DMS 273 treated with DMSO at 0.1 percent for 48 hours (cell line): ENCODE results near the gene COP1.
A peak's percentile ranks its signal among the peaks of the same experiment; 100 is the strongest.
"Not testable (repeated sequence)": the region's sequence is repeated elsewhere in the genome, so short reads cannot be mapped to it uniquely, and the experiment has no call there.

Experiments
- DNase-seq: peaks from one replicate; lab custom pipeline; 2025; lab: John Stamatoyannopoulos, UW

COP1 gene

GRCh38 chr1:176206961-176207902 lies at the start of gene COP1:
Gene COP1, minus strand, starts transcription at chr1:176207286. Its CDS starts 308 bp downstream, at chr1:176206978.
- DNase-seq: peak; percentile 88

DNA sequence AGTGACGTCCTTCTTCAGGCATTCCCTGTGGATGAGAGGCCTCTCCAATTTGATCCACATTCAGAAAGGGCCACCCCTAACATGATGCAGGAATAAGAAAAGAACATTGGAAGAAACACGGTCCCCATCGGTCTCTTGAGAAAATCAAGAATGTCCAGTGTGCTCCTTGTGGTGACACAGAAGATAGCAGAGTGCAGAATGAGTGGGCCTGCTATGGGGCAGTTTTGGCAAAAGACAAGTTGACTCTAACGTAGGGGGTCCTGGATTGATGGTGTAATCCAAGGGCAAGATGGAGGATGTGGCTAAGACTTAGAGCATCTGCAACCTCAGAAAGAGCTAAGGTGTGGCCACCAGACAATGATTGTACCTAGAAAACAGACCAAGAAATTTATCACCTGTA lies 45.1 kb upstream of the COP1 start:
- no peak for DNase-seq

GRCh38 chr1:176244851-176245250 lies 37.8 kb upstream of the COP1 start:
- no peak for DNase-seq

DNA sequence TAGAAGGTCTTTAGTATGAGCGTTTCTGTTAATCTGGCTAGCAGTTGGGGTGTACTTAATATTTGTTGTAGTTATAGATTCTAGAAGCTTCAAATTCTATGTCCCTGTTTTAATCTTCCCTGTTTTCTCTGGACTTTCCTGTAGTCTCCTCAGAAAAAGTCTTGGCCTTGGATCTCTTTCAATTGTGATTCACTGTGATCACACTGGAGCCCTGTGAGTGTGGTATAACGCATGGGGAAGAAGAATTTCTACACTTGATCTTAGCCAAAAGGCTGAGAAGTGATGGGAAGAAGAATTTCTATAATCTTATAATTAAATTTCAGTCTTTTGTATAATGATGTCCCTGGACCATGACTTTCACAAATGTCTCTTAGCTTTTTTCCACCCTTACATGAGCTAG lies 36.7 kb upstream of the COP1 start:
- DNase-seq: no peak

- DNase-seq: no peak
Measured at GRCh38 chr1:176241385-176242015, 34.4 kb upstream of the COP1 start.

DNA sequence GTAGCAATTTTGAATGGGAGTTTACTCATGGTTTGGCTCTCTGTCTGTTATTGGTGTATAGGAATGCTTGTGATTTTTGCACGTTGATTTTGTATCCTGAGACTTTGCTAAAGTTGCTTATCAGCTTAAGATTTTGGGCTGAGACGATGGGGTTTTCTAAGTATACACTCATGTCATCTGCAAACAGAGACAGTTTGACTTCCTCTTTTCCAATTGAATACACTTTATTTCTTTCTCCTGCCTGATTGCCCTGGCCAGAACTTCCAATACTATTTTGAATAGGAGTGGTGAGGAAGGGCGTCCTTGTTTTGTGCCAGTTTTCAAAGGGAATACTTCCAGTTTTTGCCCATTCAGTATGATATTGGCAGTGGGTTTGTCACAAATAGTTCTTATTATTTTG lies 26.6 kb upstream of the COP1 start:
- not testable (repeated sequence) for DNase-seq

GRCh38 chr1:176227579-176227978 lies 20.5 kb upstream of the COP1 start:
- no peak for DNase-seq

- no peak for DNase-seq
Measured at GRCh38 chr1:176225911-176226310, 18.8 kb upstream of the COP1 start.

GRCh38 chr1:176225479-176225875 lies 18.4 kb upstream of the COP1 start:
- DNase-seq: no peak

DNA sequence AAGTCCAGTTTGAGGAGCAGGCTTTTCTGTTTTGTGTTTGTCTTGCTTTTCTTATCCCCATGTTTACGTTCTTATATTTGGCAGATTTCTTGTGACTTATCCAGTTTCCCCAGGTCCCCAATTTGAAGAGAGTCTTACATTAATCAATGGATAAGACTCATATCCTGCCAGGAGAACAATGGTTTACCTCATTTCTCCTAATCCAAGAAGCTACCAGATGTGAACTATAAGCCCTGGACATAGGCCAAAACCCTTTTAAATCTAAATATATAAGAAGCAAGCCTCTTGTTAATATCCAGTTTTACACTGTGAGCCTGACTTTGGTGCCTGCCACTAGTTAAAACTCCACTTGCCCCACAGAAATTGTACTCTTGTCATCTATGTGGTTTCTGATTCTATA lies 15.1 kb upstream of the COP1 start:
- no peak for DNase-seq

DNA sequence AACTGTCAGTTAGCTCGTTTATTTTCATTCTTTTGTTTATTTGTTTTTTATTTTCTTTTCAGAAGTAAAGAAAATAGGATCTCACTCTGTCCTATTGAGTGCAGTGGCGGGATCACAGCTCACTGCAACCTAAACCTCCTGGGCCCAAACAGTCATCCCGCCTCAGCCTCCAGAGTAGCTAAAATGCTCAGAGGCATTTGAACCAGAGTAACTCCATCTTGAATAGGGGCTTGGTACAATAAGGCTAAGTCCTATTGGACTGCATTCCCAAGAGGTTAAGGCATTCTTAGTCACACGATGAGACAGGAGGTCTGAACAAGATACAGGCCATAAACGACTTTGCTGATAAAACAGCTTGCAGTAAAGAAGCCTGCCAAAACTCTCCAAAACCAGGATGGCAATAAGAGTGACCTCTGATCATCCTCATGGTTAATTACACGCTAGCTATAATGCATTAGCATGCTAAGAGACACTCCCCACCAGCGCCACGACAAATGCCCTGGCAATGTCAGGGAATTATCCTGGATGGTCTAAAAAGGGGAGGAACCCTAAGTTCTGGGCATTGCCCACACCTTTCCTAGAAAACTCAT lies 13.1 kb upstream of the COP1 start:
- no peak for DNase-seq

GRCh38 chr1:176217461-176218099 lies 10.5 kb upstream of the COP1 start:
- no peak for DNase-seq

DNA sequence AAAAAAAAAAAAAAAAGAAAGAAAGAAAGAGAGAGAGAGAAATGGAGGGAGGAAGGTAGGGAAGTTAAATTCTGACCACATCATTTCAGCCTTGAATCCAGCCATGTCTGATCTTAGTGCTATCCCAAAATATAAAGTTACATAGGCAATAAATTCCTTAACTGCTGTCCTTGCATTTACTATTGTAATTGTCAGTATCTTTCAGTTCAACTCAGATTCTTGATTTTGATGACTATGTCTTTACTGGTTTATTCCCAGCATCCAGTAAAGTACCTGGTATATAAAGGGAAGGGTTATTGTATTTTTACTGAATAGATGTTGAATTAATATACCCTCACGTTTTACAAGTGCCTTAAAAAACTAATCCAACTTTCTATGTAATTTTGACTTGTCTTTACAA lies 8.9 kb upstream of the COP1 start:
- no peak for DNase-seq

DNA sequence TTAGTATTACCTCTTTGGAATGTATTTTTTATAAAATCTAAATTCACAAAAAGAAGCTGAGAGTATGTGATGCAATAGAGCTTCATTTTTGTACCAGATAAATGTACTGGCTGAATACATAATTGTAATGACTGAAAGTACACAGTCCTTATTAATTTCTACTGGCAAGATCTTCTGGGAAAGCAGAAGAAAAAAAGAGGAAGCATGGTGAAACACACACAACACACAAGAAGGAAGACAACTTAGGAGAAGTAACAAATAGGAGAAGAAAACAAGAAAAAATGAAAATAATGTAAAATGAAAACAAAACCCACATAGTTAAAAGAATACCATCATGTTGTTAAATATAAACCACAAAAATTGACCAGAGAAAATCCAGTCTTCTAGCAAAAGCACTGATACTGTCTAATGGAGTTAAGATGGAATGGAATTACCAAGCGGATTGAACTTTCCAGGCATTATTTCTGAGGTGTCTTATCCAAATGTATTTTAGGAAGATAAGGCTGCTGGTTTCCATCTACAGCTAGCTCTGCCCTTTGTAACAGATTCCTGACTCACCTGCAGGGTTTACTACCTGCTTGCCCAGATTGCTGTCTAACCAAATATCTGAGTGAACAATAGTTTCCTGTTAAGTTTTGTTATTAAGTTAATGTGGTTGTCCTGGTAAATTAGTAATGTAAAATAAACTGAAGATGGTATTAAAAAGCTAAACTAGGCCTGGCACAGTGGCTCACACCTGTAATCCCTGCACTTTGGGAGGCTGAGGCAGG lies 4.5 kb upstream of the COP1 start:
- no peak for DNase-seq

GRCh38 chr1:176208034-176208433 lies 948 bp upstream of the COP1 start:
- DNase-seq: no peak

DNA sequence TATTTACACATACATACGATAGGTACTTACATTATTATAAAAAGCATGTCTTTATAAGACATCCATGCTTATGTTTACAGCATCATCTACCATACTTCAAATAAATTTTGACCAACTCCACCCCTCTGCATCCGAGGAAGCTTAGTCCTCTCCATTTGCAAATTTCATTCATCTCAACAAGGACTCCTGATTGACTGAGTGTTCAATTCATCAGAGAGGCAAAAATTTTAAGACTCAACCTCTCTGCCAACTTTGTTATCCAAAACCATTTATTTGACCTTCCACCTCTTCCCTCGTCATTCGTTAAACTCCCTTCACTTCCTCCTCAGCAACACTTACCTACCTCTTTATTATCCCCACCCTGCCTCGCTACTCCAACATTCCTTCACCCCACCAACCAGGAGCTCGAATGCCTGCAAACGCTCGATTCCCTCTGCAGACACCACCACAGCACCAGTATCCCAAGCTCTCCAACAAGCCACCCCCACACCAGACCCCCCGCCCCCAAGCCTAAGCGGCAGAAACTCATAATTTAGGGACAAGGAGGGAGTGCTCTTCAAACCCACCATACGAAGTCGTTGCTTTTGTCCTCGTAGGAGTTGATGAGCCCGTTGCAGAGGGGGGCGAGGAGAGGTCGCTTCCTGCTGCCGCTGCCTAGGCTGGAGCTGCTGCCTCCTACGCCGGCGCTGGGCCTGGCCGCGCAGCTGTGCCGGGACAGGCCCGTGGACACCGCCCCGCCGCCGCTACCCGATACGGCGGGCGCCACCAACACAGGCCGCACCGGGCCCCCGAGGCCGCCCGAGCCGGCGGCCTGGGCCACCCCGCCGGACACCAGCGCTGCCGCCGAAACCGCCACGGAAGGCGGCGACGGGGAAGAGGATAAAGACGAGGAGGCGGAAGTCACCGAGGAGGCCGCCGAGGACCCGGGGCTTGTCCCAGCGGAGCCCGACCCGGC lies 803 bp downstream of the COP1 start:
- no peak for DNase-seq

GRCh38 chr1:176205332-176205914 lies 1.7 kb downstream of the COP1 start:
- no peak for DNase-seq

DNA sequence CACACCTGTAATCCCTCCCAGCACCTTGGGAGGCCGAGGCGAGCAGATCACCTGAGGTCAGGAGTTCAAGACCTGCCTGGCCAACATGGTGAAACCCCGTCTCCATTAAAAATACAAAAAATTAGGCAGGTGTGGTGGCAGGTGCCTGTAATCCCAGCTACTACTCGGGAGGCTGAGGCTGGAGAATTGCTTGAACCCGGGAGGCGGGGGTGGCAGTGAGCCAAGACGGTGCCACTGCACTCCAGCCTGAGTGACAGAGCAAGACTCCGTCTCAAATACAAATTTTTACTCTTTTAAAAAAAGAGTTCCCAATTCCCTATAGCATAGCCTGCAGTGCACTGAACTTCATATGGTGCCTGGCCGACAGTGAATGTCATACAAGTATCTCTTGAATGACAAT lies 2.4 kb downstream of the COP1 start:
- DNase-seq: not testable (repeated sequence)

- DNase-seq: no peak
Measured at GRCh38 chr1:176203735-176204134, 3.4 kb downstream of the COP1 start.

DNA sequence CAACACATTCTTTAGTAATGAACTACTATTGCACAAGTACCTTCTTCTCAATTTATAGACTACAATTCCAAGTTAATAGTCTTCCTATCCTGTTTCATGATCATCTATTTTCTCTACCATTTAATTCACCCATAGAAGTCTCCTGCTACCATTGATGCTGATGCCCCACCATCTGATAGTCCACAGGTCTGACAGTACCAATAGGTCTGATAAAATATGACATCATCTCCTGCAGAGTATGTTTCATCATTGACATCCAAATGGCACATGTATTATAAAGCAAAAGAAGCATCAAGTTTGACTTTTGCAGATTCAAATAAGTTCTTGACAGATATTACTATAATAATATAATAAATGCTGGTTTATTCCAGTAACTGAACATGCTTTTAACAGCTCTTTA lies 5.5 kb downstream of the COP1 start:
- DNase-seq: no peak
